ENCODE measurements around the gene DLG3. TPM values are rescaled to one million over a fixed set of nuclear protein-coding genes. Genes with fewer than 3 reads are reported as not detected.

DLG3 gene
- total RNA-seq, 4 donors from 2014 or later = 5.0 to 14.5 (median 10.4) TPM

DNA sequence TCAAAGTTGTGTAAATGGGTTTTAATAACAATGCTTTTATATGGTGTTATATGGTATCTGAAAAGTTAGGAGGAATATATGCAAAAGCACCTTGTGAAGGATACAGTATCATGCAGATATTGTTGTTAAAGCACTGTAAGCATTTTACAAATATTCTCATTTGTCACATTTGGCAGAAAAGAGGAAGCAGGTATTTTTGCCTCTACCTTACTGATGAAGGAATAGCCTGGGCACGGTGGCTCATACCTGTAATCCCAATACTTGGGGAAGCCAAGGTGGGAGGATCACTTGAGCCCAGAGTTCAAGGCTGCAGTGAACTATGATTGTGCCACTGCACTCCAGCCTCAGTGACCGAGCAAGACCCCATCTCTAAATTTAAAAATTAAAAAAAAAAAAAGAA is 33.7 kb upstream of the DLG3 start:
- H3K27ac ChIP-seq = no peak overlapping the region
- no peak for DNase-seq (ENCODE audit: low spot score in 2 of 2)
- 68 to 100% methylated on average over 2 of the region's 2 CpGs for WGBS, 2 donors
- TF ChIP-seq, protein P1, sequence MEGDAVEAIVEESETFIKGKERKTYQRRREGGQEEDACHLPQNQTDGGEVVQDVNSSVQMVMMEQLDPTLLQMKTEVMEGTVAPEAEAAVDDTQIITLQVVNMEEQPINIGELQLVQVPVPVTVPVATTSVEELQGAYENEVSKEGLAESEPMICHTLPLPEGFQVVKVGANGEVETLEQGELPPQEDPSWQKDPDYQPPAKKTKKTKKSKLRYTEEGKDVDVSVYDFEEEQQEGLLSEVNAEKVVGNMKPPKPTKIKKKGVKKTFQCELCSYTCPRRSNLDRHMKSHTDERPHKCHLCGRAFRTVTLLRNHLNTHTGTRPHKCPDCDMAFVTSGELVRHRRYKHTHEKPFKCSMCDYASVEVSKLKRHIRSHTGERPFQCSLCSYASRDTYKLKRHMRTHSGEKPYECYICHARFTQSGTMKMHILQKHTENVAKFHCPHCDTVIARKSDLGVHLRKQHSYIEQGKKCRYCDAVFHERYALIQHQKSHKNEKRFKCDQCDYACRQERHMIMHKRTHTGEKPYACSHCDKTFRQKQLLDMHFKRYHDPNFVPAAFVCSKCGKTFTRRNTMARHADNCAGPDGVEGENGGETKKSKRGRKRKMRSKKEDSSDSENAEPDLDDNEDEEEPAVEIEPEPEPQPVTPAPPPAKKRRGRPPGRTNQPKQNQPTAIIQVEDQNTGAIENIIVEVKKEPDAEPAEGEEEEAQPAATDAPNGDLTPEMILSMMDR (IDR thresholded peaks at IDR 0.05) = no peak
- TF ChIP-seq POLR2A (IDR thresholded peaks at IDR 0.05) (no peak), EP300 (IDR thresholded peaks at IDR 0.05) (no peak)
- H3K4me1 ChIP-seq = no peaks in the 10 kb centered on the region
- no peaks in the 10 kb centered on the region for H3K27me3 ChIP-seq
- no peaks in the 10 kb centered on the region for H3K36me3 ChIP-seq
- H3K4me3 ChIP-seq = no peak overlapping the region
- H3K9me3 ChIP-seq = no peaks in the 10 kb centered on the region

DNA sequence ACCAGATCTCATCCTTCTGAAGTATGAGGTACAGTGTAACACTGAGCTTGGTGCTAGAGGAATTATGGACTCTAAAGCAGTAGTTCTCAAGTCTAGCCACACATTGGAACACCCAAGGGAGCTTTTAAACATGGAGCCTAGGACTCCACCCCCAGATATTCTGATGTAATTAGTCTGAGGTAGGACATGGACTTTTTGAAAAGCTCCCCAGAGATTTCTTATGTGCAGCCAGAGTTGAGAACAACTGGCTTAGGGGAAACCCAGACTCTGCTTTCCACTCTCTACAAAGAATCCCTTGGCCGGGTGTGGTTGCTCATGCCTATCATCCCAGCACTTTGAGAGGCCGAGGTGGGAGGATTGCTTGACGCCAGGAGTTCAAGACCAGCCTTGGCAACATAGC is 33.2 kb upstream of the DLG3 start:
- H3K4me3 ChIP-seq = no peak overlapping the region
- H3K9me3 ChIP-seq = no peaks in the 10 kb centered on the region
- no peaks in the 10 kb centered on the region for H3K4me1 ChIP-seq
- 78 to 94% methylated on average over 3 of the region's 3 CpGs for WGBS, 2 donors
- H3K27me3 ChIP-seq = no peaks in the 10 kb centered on the region
- no peak for TF ChIP-seq POLR2A (IDR thresholded peaks at IDR 0.05)
- TF ChIP-seq, protein P1 (IDR thresholded peaks at IDR 0.05) = no peak
- no peak for TF ChIP-seq EP300 (IDR thresholded peaks at IDR 0.05)
- no peak for DNase-seq (ENCODE audit: low spot score in 2 of 2)
- H3K36me3 ChIP-seq = no peaks in the 10 kb centered on the region
- H3K27ac ChIP-seq = no peak overlapping the region

DNA sequence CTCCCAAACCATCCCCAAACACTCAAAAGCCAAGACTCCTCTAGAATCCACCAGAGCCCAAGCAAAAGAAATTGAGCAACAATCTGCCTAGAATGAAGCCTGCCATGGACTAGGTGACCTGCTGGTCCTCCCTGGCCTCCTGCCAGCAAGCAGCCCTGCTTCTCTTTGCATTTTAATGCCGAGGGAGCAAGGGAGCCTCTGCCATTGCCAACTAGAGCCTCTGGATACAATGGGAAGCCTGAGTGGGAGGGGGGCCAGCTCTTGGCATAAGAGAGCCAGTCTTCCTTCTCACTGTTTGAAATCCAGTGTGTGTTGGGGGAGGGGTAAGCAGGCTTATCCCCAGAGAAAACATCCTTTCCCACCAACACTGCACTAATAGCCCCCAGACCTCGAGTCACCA is 23.0 kb upstream of the DLG3 start:
- H3K9me3 ChIP-seq = no peaks in the 10 kb centered on the region
- DNase-seq (ENCODE audit: low spot score in 2 of 2) = no peak
- H3K4me3 ChIP-seq = no peak overlapping the region
- peaks cover 0 to 20% of the 10 kb centered on the region in 2 donors for H3K27me3 ChIP-seq
- no peaks in the 10 kb centered on the region for H3K36me3 ChIP-seq
- TF ChIP-seq, protein P1 (IDR thresholded peaks at IDR 0.05) = no peak
- TF ChIP-seq EP300 (IDR thresholded peaks at IDR 0.05) = no peak
- no peak for TF ChIP-seq POLR2A (IDR thresholded peaks at IDR 0.05)
- H3K27ac ChIP-seq = no peak overlapping the region
- H3K4me1 ChIP-seq = no peaks in the 10 kb centered on the region
- WGBS, 2 donors = 38% methylated on average over 2 of the region's 2 CpGs; no CpG with 5 or more reads in 1 of the 2 donors

DNA sequence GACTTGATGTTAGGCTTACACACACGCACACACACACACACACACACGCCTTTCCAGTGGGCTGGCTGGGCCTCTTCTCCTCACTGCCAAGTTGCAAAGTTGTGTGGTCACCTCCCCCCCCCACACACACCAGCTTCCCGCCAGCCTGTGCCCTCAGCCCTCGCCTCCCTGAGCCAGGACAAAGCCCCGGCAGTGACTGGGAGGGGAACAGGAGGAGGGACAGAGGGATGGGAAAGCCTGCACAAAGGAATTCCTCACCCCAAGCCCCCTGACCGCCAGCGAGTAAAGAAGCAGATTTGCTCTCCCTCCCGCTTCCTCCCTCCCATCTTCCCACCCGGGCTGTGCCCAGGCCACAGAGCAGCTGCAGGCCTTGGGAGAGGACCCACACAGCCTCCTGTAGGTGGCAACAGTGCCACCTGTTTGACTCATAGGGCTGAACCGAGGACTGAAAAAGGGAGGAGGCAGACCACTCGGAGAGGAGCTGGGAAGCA is 21.7 kb upstream of the DLG3 start, which contains the start of gene GDPD2:
Gene GDPD2, plus strand, starts transcription at position 464 of the 491 bp plus-strand sequence. CDS start 1,671 bp downstream, outside the sequence.
- TF ChIP-seq, protein P1 (IDR thresholded peaks at IDR 0.05) = no peak
- TF ChIP-seq POLR2A (IDR thresholded peaks at IDR 0.05) (no peak), EP300 (IDR thresholded peaks at IDR 0.05) (no peak)
- H3K4me3 ChIP-seq = no peak within 1 kb of the TSS
- no peaks in the 10 kb centered on the region for H3K9me3 ChIP-seq
- no peak within 1 kb of the TSS for H3K27ac ChIP-seq
- H3K27me3 ChIP-seq = peaks cover 0 to 26% of the 10 kb centered on the region in 2 donors
- no peaks in the 10 kb centered on the region for H3K36me3 ChIP-seq
- 4 to 34% methylated on average over 9 to 11 of the region's 11 CpGs for WGBS, 2 donors
- no peak for DNase-seq (ENCODE audit: low spot score in 2 of 2)
- no peaks in the 10 kb centered on the region for H3K4me1 ChIP-seq

DNA sequence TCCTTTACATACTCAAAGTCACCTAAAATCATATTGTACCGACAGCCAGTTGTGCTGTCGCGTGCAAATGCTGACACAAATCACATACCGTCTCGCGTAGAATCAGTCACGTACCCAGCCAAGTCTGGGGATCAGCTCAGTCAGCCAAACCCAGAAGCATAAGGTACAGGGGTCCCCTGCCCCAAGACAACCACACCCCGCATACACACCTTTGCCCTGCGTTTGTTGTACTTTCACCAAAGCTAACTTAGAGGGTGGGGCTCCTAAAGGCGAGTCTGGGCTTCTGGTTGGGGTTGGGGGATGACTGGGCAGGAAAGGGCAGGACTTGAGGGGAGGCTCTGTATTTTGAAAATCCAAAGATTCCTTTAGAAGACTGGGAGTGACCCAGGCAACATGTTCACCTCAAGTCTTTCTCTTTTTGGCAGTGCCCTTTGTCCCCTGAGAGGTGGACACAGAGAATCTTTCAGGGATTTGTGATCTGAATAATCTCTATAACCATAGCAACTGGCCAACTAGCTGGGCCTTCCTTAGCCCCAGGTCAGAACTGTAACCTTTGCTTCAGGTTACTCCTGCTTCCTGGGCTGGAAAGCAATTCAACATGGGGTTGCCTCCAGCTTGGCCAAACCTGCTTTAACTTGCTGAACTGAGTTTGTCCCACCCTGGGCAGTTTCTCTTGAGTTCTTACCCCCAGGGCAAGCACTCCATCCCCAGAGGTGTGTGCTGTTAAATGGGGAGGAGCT is 20.5 kb upstream of the DLG3 start:
- no peaks in the 10 kb centered on the region for H3K4me1 ChIP-seq
- no peak overlapping the region for H3K4me3 ChIP-seq
- no peaks in the 10 kb centered on the region for H3K36me3 ChIP-seq
- H3K27me3 ChIP-seq = peaks cover 0 to 34% of the 10 kb centered on the region in 2 donors
- no peaks in the 10 kb centered on the region for H3K9me3 ChIP-seq
- no peak overlapping the region for H3K27ac ChIP-seq
- no peak for DNase-seq (ENCODE audit: low spot score in 2 of 2)
- TF ChIP-seq EP300 (IDR thresholded peaks at IDR 0.05) (no peak), POLR2A (IDR thresholded peaks at IDR 0.05) (no peak)
- TF ChIP-seq, protein P1 (IDR thresholded peaks at IDR 0.05) = no peak
- 72 to 84% methylated on average over 3 to 10 of the region's 10 CpGs for WGBS, 2 donors

All from tibial nerve (tissue), 4 donors.